HL-60 (cell line): Measurements from ENCODE around the gene SPAAR.
"Not testable (repeated sequence)": the region's sequence is repeated elsewhere in the genome, so short reads cannot be mapped to it uniquely, and the experiment has no call there.

Experiments
- DNase-seq, 2 experiments: peaks; one replicate each; pipeline ENCODE4 v3.0.0-alpha.2; 2010 to 2020; ENCODE audit warnings: low read depth in 1 of 2, low spot score in 1 of 2
- H3K27ac ChIP-seq: fragments of 250-450 bp; sonication (Bioruptor Pico); replicated peaks from 2 replicates; pipeline ENCODE4 v1.5.1; 2020; ENCODE audit warnings: mild to moderate bottlenecking, moderate library complexity
- H3K27me3 ChIP-seq: fragments of 250-450 bp; sonication (Bioruptor Pico); 2 replicates; pipeline ENCODE4 v1.5.1; 2021; ENCODE audit warnings: mild to moderate bottlenecking, moderate library complexity; ENCODE audit not compliant: insufficient read depth, poor library complexity, severe bottlenecking
- H3K4me3 ChIP-seq: replicated peaks from 2 replicates; pipeline ENCODE4 v1.5.1; 2011; ENCODE audit warnings: mild to moderate bottlenecking, control low read depth, low read length; ENCODE audit not compliant: insufficient read depth
- GABPA ChIP-seq: IDR thresholded peaks from 2 replicates; pipeline ENCODE4 v1.6.1; 2012; ENCODE audit warnings: low read depth
- POLR2AphosphoS5 ChIP-seq: IDR thresholded peaks from 2 replicates; pipeline ENCODE4 v1.6.1; 2012; ENCODE audit warnings: low read depth
- REST ChIP-seq: IDR thresholded peaks from 2 replicates; pipeline ENCODE4 v1.6.1; 2012; ENCODE audit warnings: low read depth; ENCODE audit not compliant: insufficient replicate concordance
- SPI1 ChIP-seq: IDR thresholded peaks from 2 replicates; pipeline ENCODE4 v1.6.1; 2012; ENCODE audit warnings: low read depth, mild to moderate bottlenecking, borderline replicate concordance
- TF ChIP-seq, protein P1 (sequence below): IDR thresholded peaks from one replicate; pipeline ENCODE4 v1.5.1; 2011; ENCODE audit warnings: low read length, control low read depth, inconsistent platforms; ENCODE audit not compliant: insufficient read depth

Gene SPAAR

GRCh38 chr9:35930521-35930920, 21.2 kb downstream of the SPAAR start:
- Histone ChIP-seq H3K4me3 (no peak overlapping the region), H3K27ac (no peak overlapping the region), H3K27me3 (no peaks in the 10 kb centered on the region)
- DNase-seq, result no peak
- TF ChIP-seq REST (no peak), POLR2AphosphoS5 (no peak)

DNA sequence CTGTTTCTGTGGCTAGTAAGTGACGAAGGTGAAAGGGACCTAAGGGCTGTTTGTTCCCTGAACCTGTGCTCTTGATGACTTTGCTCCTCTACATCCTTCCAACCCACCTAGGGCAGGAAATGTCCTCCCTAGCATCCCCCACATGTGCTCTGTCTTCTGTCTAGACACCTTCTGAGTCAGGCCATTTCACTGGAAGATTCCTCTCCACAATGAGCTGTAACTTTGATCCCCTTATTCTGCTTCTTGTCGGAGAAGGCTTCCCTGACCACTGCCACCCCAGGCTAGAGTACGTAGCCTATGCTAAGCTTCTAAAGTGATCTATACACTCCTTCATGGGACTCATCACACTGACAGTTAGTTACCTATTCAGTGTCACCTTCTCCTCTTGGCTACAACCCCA, 21.7 kb downstream of the SPAAR start:
- H3K27ac ChIP-seq, result no peak overlapping the region
- H3K4me3 ChIP-seq, result no peak overlapping the region
- no peak for TF ChIP-seq REST
- TF ChIP-seq SPI1, result no peak
- TF ChIP-seq, protein P1, sequence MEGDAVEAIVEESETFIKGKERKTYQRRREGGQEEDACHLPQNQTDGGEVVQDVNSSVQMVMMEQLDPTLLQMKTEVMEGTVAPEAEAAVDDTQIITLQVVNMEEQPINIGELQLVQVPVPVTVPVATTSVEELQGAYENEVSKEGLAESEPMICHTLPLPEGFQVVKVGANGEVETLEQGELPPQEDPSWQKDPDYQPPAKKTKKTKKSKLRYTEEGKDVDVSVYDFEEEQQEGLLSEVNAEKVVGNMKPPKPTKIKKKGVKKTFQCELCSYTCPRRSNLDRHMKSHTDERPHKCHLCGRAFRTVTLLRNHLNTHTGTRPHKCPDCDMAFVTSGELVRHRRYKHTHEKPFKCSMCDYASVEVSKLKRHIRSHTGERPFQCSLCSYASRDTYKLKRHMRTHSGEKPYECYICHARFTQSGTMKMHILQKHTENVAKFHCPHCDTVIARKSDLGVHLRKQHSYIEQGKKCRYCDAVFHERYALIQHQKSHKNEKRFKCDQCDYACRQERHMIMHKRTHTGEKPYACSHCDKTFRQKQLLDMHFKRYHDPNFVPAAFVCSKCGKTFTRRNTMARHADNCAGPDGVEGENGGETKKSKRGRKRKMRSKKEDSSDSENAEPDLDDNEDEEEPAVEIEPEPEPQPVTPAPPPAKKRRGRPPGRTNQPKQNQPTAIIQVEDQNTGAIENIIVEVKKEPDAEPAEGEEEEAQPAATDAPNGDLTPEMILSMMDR, result no peak
- no peak for TF ChIP-seq GABPA
- TF ChIP-seq POLR2AphosphoS5, result no peak
- DNase-seq, result no peak
- H3K27me3 ChIP-seq, result no peaks in the 10 kb centered on the region

GRCh38 chr9:35932735-35933134, 23.4 kb downstream of the SPAAR start:
- Histone ChIP-seq H3K27ac (no peak overlapping the region), H3K27me3 (no peaks in the 10 kb centered on the region), H3K4me3 (no peak overlapping the region)
- TF ChIP-seq SPI1 (no peak), GABPA (no peak)
- DNase-seq, result no peak

DNA sequence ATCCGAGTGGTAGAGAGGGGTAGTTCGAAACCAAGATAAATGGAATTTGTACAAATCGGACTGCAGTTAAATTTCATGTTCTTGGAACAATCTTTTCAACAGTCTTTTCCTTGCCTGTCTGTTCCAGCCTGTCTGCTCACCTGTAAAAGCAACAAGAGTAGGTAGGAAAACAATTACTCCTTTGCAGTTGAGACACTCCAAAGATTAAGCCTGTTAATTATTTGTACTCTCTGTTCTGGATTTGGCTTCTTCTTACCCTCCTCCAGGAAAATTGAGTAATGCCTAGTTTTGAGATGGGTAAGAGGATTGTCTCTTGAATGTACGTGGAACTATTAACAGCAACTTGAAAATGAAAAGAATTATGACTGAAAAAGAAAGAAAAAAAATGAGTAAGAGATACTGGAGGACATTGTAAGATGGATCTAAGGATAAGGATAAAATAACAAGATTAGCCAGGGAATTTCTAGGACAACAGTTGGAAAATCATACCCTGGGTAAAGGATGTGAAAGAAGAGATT, 24.3 kb downstream of the SPAAR start:
- DNase-seq, result no peak
- TF ChIP-seq, protein P1, result no peak
- TF ChIP-seq POLR2AphosphoS5, result no peak
- no peak for TF ChIP-seq GABPA
- no peak for TF ChIP-seq REST
- no peak overlapping the region for H3K4me3 ChIP-seq
- H3K27ac ChIP-seq, result no peak overlapping the region
- H3K27me3 ChIP-seq, result no peaks in the 10 kb centered on the region

- H3K27me3 ChIP-seq, H3K27ac ChIP-seq, H3K4me3 ChIP-seq, DNase-seq: not testable (repeated sequence)
Observed at GRCh38 chr9:35934069-35934468, 24.8 kb downstream of the SPAAR start.
